HG03135 (cell line): ENCODE data around the gene OPA3.

Experiments used
- ATAC-seq: cut with Tn5 transposase; IDR thresholded peaks from one replicate; pipeline ENCODE4 v1.9.1; 2021; ENCODE audit warnings: mild to moderate bottlenecking, moderate library complexity; ENCODE audit not compliant: unreplicated experiment

OPA3 gene

DNA sequence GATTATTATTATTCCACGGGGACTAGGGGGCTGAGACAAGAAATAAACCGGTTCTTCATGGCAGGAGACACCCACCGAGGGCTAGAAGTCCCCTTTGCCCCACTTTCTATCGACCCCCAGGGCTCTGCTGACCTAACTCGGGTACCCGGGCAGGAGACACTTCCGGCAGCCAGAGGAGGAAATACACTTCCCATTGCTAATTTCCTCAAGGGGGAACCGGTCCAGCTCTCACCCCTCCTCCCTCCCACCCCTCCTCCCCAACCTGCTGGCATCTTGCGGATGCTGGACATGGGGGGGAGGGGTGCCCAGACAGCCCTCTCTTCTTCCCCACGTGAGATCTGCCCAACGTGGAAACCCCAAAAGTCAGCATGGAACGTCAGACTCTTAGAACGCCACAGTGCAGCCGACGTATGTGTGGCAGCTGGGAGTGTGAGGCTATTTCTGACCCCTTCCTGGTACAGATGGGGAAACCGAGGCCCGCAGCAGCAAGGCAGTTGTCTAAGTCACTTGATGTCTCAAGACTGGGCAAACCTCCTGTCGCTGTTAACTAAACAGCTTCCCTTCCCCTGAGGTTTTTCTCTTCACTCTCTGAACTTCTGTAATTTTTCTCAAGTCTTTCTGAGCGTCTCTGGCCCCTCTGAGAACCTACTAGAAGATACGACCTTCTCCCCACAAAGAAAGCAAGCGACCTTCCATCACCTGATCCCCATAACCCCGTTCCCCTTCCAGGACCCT lies 13.8 kb upstream of the OPA3 start:
- ATAC-seq = no peak

DNA sequence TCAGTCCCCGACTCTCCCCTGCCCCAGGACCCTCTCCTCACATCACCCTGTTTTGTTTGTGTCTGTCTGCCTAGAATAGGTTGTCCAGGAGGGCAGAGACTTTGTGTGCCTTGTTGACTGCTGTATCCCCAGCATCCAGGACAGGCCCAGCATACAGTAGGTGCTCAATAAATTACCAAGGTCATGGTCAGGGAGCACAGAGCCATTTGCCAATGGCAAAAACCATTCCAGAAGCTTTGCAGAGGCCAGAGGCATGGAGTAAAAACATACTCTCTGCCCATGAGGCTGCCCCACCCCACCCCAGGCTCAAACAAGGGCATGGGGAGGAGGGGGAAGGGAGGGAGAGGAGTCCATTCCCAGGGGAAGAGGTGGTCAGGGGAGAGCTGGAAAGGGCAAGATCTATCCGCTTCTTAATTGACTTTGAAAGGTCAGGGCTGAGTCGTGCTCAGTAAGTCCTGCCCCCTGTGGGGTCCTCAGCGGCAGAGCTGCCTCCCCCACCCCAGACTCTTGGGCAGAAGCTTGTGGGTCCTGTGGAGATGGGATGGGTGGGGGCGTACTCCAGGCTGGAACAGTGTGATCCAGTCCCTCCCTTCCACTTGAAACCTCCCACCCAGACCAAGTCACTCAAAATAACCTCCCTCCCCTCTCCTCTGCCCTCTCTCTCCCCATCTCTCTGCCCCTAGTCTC lies 13.0 kb upstream of the OPA3 start:
- no peak for ATAC-seq

DNA sequence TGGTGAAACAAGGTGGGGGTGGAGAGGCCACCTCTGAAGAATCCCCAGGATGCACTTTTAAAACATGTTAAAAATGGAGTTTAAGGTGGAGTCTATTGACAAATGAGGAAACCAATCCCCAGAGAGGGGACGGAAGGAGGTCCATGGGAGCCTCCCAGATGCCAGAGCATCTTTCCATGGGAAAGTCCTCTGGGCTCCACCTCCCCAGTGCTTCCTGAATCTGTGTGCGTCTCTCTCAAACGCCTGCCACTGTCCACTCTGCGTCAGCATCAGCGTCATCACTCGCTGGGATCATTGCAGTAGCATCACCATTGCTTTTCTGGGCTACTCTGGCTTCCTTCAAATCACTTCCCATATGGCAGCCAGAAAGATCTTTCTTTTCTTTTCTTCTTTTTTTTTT lies 11.2 kb upstream of the OPA3 start:
- no peak for ATAC-seq

DNA sequence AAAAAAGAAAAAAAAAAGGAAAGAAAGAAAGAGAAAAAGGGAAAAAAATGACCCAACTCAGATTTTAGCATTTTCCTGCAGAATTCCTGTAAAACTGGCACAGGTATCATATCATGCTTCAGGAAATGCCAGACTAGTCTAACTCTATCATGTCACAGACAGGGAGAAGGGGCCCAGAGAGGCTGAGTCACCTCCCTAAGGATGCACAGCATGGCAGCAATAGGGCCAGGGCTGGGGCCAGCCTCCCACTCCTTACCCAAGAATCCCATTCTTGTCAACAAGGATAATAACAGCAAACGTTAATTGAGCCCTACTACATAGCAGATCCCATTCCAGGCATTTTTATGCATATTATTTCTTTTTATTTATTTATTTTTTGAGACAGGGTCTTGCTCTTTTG lies 8.9 kb upstream of the OPA3 start:
- ATAC-seq = no peak

DNA sequence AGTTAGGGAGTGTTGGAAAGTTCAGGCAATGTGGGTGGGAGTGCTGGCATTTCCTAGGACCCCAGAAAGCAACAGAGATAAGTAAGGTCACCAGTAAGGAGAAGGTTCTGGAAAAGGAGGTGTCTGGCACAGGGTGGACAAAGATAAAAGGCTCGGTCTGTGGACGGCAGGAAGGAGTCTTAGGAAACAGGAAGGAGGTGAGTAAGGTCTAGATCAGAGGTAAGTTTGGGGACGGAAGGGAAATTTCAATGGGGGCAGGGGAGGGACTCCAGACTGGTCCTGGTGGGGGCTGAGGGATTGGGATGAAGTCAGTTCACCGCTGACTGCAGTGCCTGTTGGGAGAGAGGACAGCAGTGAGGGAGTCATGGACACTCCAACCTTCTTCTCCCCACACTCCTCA lies 7.8 kb upstream of the OPA3 start:
- ATAC-seq = no peak

DNA sequence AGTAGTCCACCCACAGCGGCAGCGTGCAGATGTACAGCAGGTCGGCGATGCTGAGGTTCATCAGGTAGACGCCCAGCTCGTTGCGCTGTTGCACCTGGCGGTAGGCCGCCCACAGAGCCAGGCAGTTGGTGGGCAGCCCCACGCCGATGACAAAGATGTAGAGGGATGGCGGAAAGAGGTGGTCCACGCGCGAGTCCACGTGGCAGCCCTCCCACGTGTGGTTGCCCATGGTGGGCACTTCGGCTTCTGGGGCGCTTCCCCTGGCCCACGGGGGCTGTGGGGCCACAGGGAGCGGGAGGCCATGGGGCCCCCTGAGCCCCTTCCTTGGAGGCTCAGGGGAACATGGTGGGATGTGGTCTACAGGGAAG lies 7.0 kb upstream of the OPA3 start:
- ATAC-seq = no peak

DNA sequence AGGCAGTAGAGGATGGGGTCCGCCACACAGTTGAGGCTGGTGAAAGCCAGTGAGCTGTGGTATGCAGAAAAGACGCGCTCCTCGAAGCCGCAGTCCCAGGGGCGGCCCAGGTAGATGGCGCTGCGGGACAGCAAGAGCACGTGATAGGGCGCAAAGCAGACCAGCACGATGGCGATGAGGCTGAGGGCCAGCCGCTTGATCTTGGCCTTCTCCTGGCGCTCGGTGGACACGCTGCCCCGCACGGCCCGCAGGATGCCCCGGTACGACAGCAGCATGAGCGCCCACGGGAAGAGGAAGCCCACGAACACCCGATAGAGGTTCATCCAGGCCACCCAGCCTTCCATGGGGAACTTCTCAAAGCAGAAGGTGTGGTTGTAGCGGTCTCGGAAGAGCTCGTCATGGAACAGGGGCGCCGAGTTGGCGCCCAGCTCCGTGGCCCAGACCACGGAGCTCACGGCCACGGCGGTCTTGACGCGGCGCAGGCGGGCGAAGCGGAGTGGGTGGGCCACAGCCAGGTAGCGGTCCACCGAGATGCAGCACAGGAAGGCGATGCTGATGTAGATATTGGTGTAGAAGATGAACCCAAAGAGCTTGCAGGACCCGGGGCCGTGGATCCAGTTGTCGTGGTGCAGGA lies 6.5 kb upstream of the OPA3 start:
- no peak for ATAC-seq

DNA sequence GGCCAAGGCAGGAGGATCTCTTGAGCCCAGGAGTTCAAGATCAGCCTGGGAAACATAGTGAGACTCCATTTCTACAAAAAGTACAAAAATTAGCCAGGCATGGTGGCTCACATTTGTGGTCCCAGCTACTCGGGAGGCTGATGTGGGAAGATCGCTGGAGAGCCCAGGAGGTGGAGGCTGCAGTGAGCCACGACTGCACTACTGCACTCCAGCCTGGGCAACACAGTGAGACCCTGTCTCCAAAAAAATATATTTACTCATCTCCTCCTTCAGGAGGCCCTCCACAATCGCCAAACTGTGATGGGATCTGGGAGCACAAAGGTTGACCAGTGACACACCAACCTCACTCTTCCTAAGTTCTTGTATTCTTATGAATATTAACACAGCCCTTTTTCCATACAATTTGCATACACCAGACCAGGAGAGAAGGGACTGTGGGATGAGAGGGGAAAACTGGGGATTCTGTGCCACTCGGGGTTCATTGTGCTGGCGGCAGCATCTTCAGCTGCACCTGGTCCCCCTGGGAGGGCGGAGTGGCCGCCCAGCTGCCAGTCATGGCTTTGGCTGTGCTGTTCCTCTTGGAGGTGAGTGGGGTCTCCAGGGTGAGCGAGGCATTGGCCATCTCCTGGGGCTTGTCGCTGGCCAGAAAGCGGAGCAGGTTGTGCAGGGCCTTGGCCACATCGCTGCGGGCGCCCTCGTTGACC lies 5.8 kb upstream of the OPA3 start:
- ATAC-seq = no peak

DNA sequence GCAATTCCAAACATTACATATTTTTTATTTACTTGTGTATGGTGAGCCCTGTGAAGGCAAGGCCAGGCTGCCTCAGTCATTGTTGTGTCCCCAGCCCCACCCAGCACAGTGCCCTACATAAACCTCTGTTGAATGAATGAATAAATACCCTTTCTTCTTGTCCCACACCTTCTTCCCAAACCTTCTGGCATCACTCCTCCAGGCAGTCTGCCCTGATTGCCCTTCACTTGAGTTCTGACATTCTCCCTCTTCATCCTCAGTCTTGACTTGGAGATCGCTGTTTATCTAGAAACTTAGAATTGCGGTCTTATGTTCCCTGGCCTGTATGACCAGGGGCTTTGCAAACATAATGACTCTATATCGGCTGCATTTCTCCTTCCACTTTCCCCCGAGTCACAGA lies 5.2 kb upstream of the OPA3 start:
- ATAC-seq = no peak

DNA sequence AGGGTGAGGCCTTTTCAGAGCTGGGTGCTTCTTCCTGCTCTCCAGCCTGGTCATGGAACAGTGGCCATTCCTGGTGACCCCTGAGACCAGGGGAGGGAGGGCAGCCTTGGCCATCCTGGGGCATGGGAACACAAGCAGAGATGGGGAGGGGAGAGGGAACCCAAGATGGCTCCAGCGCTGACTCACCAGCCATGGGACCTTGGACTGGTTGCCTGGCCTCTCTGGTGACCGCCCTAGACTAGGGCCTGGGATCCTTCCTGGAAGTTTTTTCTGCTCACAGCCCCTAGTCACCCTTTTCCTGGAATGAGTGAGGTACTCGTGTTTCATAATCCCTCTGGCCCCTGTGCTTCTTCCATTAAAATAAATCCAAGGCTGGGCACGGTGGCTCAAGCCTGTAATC lies 3.3 kb upstream of the OPA3 start:
- ATAC-seq = no peak

DNA sequence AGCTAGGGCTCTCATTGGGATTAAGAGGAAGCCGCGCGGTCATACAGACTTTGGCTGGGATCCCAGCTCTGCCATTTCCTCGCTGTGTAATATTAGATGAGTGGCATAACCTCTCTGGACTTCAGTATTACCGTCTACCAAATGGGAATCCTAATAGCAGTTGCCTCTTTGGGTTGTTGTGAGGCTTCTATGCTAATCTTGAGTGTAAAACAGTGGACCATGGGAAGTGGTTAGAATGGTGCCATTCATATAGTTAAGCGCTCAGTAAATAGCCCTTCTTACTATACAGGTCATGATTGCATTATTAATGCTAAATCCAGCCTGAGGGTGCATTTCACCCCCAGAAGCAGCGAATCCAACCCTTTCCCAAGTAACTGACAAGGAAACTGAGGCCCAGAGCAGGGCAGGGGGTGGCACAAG lies 566 bp upstream of the OPA3 start:
- no peak for ATAC-seq

DNA sequence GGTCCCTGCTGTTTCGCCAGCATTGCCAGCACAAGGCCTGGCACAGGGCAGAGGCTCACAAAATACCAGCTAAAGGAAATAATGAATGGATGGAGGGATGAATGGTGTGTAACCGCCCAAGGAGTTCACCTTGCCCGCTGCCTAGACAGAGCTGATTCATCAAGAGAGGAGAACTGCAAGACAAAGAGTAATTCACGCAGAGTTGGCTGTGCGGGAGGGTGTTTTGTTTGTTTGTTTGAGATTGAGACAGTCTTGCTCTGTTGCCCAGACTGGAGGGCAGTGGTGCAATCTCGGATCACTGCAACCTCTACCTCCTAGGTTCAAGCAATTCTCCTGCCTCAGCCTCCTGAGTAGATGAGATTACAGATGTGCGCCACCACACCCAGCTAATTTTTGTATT lies 3.0 kb downstream of the OPA3 start:
- no peak for ATAC-seq

DNA sequence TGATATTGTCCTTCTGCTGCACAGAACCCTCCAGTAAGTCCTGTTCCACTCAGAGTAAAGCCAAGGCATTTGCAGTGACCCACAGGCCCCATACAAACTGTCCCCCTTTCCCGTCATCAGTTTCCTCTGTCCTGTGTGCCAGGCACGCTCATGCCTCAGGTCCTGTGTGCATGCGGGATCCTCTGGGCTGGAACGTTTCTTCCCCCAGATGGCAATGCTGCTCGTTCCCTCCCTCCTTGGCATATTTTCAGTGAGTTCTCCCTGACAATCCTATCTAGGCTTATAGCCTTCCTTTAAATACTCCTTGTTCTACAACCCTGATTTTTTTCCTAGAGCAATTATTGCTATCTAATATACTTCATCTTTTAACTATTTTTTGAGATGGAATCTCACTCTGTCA lies 5.7 kb downstream of the OPA3 start:
- ATAC-seq = no peak

DNA sequence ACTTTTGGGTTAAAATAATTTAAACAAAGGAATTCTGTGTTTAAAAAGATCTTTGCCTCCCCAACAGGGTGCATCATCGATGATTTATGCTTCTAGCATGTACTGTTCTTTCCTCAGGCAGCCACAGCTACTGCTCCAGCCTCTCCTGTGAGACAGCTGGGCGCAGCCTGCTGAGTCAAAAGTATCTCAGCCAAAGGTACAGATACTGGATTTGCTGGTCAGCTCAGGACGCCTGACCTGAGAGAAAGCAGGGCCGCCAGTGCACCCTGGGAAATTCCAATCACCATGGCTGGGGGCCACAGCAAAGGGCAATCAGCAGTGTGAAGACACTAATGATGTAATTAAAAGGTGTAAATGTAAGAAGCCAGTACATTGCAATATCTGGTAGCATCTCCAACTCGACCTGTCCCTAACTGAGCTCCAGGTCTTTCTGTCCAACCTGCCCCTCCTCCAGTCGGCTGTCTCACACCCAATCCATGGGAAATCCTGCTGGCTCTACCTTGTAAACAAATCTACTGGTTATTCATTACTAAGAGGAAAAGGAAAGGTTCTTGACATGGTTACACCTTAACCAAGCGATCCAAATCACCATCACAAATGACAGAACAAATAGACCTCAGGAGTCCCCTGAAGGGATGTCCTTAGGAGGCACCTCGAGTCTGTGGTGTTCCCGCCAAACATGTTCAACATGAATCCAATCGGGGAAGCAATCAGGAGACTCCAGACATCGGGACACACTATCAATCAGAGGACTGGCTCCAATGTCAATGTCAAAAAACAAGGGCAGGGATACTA lies 7.3 kb downstream of the OPA3 start:
- ATAC-seq = no peak

DNA sequence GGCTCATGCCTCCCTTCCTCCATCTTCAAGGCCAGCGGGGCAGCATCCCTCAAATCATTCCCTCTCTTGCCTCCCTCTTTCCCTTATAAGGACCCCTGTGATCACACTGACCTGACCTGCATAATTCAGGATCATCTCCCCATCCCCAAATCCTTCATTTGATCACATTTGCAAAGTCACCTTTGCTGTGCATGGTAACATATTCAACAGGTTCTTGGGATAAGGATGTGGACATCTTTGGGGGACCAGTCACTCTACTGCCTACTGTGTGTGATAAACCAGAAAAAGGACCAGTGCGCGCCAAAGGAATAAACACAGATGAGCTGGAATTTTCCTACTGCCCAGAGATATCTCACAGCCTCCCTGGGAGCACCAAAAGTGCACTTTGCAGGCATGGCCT lies 7.9 kb downstream of the OPA3 start:
- ATAC-seq = no peak

DNA sequence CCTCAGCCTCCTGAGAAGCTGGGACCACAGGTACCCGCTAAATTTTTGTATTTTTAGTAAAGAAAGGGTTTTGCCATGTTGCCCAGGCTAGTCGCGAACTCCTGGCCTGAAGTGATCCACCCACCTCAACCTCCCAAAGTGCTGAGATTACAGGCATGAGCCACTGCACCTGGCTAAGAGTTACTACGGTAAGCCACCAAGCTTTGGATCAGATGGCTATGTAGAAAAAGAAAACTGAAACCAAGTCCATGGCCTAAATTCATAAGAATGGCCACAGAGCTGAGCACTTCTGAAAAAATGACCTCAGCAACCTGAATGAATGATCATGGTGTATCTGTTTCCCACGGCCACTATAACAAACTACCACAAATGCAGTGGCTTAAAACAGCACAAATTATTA lies 9.4 kb downstream of the OPA3 start:
- no peak for ATAC-seq

DNA sequence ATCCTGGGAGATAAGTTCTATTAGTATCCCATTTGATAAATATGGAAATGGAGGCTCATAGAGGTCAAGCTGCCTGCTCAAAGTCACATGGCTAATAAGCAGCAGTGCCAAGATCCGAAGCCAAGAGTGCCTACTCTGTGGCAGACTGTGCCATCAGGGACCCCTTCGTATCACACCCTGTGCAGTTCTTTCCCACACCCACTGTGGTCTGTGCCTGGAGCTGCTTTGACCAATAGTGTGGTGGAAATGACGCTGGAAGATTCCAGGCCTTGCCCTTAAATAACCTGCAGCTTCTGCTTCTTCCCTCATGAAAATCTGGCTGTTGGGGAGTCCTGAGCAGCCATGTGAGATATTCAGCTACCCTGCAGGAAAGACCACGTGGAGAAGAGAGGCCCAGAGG lies 10.1 kb downstream of the OPA3 start:
- ATAC-seq = no peak

DNA sequence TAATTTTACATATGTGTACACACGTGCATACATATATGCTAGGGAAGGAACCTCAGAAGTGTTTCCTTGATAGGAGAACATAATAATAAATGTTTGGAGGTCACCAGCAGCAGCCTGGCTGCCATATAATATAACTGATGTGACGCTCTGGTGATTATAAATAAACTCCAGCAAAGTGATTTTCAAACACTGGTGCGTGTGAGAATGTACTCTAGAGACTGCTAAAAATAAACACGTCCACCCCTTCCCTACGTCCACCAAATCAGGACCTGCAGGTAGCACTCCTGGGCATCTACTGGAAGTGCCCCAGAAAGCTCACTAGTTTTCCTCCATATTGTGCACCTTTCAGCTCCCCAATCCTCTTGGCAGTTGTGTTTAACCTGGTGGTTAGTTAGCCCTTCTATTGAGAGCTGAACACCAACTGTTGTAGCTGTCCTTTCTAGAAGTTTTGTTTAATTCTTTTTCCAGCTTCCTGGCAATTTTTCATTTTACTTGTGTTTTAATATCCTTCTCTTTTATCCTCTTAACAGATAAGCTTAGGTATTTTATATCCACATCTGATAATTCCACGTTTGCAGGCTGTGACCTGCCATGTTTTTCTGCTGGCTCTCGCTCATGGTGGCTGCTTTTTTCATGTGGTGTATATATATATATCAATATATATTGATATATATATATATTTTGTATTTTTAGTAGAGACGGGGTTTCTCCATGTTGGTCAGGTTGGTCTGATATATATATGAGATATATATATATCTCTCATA lies 13.0 kb downstream of the OPA3 start:
- ATAC-seq = no peak

DNA sequence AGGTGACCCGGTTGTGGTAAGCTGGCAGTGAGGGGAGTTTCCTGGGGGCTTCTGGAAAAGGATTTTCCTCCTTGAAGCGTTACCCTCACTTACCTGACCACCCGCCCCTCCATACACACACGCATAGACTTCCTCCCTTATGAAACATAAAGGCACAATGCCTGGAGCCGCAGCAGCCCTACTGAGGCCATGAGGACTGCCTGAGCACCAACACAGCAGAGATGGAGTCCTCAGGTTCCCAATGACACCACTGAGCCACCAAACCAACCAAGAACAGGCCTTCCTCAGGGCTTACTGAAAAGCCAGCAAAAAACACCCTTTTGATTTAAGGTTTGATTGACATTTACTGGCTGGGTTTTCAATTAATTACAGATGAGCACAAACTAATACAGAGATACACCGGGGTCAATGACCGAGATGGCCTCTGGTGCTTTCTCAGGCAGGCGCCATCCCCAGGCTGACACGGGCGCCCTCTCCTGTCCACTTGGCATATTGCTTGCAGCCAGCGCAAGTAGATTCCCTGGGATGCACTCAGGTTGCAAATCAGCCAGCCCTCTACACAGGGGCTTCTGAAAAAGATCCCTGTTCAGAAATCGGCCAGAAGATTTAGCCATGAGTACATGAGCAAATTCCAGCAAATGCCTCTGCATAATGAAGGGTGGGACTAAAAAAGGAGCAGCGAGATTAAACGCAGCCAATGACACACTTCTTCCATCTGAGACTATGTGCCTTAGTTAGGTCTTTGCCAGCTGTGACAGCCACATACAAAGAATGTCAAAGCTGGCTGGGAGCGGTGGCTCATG lies 14.8 kb downstream of the OPA3 start:
- ATAC-seq = no peak
